GM21529 (cell line): ENCODE results near the gene SLC12A9.
"Not testable (repeated sequence)": the region's sequence is repeated elsewhere in the genome, so short reads cannot be mapped to it uniquely, and the experiment has no call there.

Experiments
- ATAC-seq: cut with Tn5 transposase; IDR thresholded peaks from one replicate; pipeline ENCODE4 v1.9.1; 2021; ENCODE audit not compliant: unreplicated experiment

SLC12A9 gene

GRCh38 chr7:100894860-100895700, 42.6 kb downstream of the SLC12A9 start:
- ATAC-seq: no peak

- ATAC-seq: no peak
These were observed 43.1 kb downstream of the SLC12A9 start, which contains the start of gene ACHE for GRCh38 chr7:100895701-100895955. ACHE (minus strand) TSS chr7:100895888; CDS start chr7:100894232, 1,656 bp downstream.

GRCh38 chr7:100895956-100896731, 43.6 kb downstream of the SLC12A9 start:
- ATAC-seq: no peak

- ATAC-seq: no peak
These were observed 44.5 kb downstream of the SLC12A9 start for GRCh38 chr7:100896732-100897608.

- no peak for ATAC-seq
These were observed 45.4 kb downstream of the SLC12A9 start for GRCh38 chr7:100897772-100898454.

GRCh38 chr7:100899432-100899831, 46.9 kb downstream of the SLC12A9 start:
- no peak for ATAC-seq

- no peak for ATAC-seq
These were observed 48.5 kb downstream of the SLC12A9 start for GRCh38 chr7:100900978-100901377.

GRCh38 chr7:100901921-100902332, 49.4 kb downstream of the SLC12A9 start:
- ATAC-seq: no peak

- no peak for ATAC-seq
These were observed 50.1 kb downstream of the SLC12A9 start for GRCh38 chr7:100902638-100903037.

- ATAC-seq: no peak
These were observed 56.0 kb downstream of the SLC12A9 start for GRCh38 chr7:100908512-100908911.

GRCh38 chr7:100910443-100910842, 57.9 kb downstream of the SLC12A9 start:
- not testable (repeated sequence) for ATAC-seq

- ATAC-seq: no peak
These were observed 59.0 kb downstream of the SLC12A9 start for GRCh38 chr7:100911484-100911883.

GRCh38 chr7:100914208-100914878, 61.8 kb downstream of the SLC12A9 start:
- no peak for ATAC-seq

GRCh38 chr7:100914879-100915447, 62.5 kb downstream of the SLC12A9 start:
- ATAC-seq: no peak
